Adipocyte (in vitro differentiated cells): Measurements from ENCODE around the gene EFNB1.
A peak's percentile ranks its signal among the peaks of the same experiment; 100 is the strongest.

Source experiments
- DNase-seq: peaks from one replicate; pipeline ENCODE4 v3.0.0-alpha.2; 2015; ENCODE audit warnings: low read depth
- H3K27me3 ChIP-seq: replicated peaks from 2 replicates; pipeline ENCODE4 v1.7.0; 2013; ENCODE audit warnings: mild to moderate bottlenecking, low read length, moderate library complexity; ENCODE audit not compliant: control insufficient read depth, insufficient read depth
- H3K36me3 ChIP-seq: 2 replicates; pipeline ENCODE4 v1.7.0; 2013; ENCODE audit warnings: low read length, mild to moderate bottlenecking, moderate library complexity; ENCODE audit not compliant: control insufficient read depth, insufficient read depth, severe bottlenecking
- H3K4me1 ChIP-seq: 2 replicates; pipeline ENCODE4 v1.7.0; 2013; ENCODE audit warnings: mild to moderate bottlenecking, low read length, moderate library complexity; ENCODE audit not compliant: control insufficient read depth, insufficient read depth
- H3K4me3 ChIP-seq: 2 replicates; pipeline ENCODE4 v1.7.0; 2013; ENCODE audit warnings: mild to moderate bottlenecking, low read length, moderate library complexity
- H3K9ac ChIP-seq: 2 replicates; pipeline ENCODE4 v1.7.0; 2013; ENCODE audit warnings: mild to moderate bottlenecking, low read length, moderate library complexity
- H3K9me3 ChIP-seq: 2 replicates; pipeline ENCODE4 v1.7.0; 2013; ENCODE audit warnings: mild to moderate bottlenecking, low read length, moderate library complexity; ENCODE audit not compliant: control insufficient read depth

The EFNB1 gene

DNA sequence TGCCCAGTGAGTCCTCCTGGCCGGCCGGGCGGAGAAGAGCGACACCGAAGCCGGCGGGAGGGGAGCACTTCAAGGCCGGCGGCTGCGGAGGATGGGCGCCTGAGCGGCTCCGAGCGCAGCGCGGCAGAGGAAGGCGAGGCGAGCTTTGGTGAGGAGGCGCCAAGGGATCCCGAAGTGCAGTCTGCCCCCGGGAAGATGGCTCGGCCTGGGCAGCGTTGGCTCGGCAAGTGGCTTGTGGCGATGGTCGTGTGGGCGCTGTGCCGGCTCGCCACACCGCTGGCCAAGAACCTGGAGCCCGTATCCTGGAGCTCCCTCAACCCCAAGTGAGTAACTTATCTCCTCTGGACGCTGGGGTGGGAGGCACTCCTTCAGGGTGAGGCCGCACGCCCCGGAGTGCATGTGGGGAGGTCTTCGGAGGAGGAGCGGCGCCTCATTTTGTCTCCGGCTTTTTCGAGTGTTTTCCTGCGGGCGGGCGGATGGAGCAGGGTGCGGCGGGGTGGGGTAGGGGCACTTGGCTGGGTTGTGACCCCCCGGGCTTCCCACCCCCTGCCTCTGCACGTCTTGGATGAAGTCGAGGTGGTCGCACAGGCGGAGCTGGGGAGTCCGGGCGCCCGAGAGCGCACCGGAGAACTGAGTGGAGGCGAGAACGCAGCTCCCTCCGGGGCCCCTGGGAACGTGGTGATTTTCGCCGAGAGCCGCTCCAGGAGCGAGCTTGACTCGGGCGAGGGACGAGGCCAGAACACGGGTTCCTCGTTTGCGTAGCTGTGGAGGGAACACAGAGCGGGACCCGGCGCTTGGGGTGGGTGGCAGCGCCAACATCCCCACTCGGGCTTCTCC lies 979 bp downstream of the EFNB1 start:
- Histone ChIP-seq H3K4me1 (no peaks in the 10 kb centered on the region), H3K9me3 (no peaks in the 10 kb centered on the region), H3K27me3 (peaks cover 17% of the 10 kb centered on the region), H3K9ac (peak overlapping the region; percentile 90), H3K36me3 (no peaks in the 10 kb centered on the region), H3K4me3 (peak overlapping the region; percentile 78)
- DNase-seq = peak; percentile 65

DNA sequence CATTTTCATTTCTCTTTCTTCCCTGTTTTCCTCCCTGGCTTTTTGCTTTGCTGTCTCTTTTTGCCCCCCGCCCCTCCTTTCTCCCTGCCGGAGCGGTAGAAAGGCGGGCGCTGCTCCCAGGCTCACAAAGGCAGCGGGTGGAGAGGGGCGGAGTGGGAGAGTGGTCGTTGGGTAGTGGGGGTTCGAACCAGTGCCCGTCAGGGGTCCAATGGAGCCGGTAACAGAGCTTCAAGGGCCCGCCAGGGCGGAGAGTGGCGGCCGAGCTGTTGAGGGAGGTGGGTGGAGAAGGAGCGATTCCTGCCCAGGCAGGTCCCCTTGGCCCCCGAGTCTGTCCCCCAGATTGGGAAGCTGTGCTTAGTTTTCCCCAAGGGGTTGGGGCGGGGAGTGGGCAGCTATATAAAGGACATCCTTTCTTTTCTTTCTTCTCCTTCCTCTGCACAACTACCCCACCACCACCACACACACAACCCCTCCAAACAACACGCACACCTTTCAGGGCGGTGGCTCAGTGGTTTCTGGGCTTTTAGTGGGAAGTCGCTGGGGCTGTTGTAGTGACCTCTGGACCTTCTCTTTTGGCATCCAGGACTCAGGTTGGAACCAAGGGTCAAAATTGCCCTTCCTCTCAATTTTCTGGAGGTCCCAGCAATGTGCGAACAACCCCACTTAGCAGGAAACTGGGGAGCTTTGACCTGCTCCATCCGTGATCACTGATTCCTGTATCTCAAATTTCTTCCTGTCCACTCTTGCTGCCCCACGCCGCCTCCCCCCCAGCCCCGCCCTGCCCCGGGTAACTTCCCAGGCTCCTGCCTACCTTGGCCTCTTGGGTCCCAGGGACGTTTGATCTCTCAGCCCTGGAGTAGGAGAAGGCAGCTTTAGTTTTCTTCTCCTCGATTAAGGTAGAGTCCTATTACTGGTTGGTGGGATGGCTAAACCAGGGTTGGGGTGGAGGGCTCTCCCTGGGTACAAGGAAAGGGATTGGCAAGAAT lies 1.9 kb downstream of the EFNB1 start:
- Histone ChIP-seq H3K9me3 (no peaks in the 10 kb centered on the region), H3K9ac (peak overlapping the region; percentile 90), H3K36me3 (no peaks in the 10 kb centered on the region), H3K27me3 (peaks cover 10% of the 10 kb centered on the region), H3K4me3 (peak overlapping the region; percentile 78), H3K4me1 (no peaks in the 10 kb centered on the region)
- DNase-seq = peak; percentile 25

GRCh38 chrX:68831405-68832100 lies 2.7 kb downstream of the EFNB1 start:
- Histone ChIP-seq H3K27me3 (peaks cover 6% of the 10 kb centered on the region), H3K4me3 (peak overlapping the region; percentile 78), H3K9ac (peak overlapping the region; percentile 90), H3K9me3 (peaks cover 6% of the 10 kb centered on the region), H3K4me1 (no peaks in the 10 kb centered on the region), H3K36me3 (no peaks in the 10 kb centered on the region)
- peak; percentile 19 for DNase-seq

DNA sequence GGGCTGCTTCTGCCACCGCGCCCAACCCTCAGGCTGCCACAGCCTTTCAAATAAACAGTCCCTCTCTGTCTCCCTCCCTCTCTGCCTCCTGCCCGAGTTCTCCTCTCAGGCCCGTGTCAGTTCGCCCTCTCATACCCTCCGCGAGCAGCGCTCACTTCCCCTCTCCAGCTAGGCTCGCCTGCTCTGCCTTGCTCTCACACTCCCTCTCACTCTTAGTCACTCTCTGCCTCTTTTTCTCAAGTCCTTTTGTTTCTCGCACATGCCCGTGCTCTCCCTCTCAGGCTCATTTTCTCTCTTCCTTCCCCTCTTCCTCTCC lies 3.2 kb downstream of the EFNB1 start:
- peak; percentile 84 for DNase-seq
- H3K36me3 ChIP-seq = no peaks in the 10 kb centered on the region
- H3K4me3 ChIP-seq = peak overlapping the region; percentile 78
- no peaks in the 10 kb centered on the region for H3K4me1 ChIP-seq
- peak overlapping the region; percentile 90 for H3K9ac ChIP-seq
- H3K27me3 ChIP-seq = peaks cover 3% of the 10 kb centered on the region
- peaks cover 6% of the 10 kb centered on the region for H3K9me3 ChIP-seq

GRCh38 chrX:68832516-68833447 lies 4.0 kb downstream of the EFNB1 start:
- H3K4me3 ChIP-seq = peak overlapping the region; percentile 78

DNA sequence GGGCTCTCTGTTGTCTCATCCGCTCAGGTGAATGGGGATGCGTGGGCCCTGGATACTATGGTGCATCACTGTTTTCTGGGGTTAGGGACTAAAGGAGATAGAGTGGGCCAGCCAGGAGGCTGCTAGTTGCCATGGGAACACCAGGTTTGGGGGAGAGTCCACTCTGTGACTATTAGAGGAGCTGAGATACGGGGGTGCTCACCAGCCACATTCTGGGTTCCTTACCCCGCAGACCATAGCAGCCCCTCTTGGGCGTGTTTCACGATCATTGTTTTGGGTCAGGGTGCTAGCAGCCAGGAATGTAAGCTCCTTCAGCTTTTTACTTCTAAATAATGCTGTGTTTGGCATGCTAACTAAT lies 4.6 kb downstream of the EFNB1 start:
- Histone ChIP-seq H3K9me3 (peaks cover 6% of the 10 kb centered on the region), H3K27me3 (no peaks in the 10 kb centered on the region), H3K4me3 (no peak overlapping the region), H3K9ac (no peak overlapping the region), H3K4me1 (no peaks in the 10 kb centered on the region), H3K36me3 (no peaks in the 10 kb centered on the region)
- DNase-seq = no peak

More at GRCh38 chrX:68832516-68833447, 4.0 kb downstream of the EFNB1 start:
- Histone ChIP-seq H3K27me3 (no peaks in the 10 kb centered on the region), H3K4me1 (no peaks in the 10 kb centered on the region), H3K9ac (peak overlapping the region; percentile 90), H3K9me3 (peaks cover 6% of the 10 kb centered on the region), H3K36me3 (no peaks in the 10 kb centered on the region)
- DNase-seq = no peak

DNA sequence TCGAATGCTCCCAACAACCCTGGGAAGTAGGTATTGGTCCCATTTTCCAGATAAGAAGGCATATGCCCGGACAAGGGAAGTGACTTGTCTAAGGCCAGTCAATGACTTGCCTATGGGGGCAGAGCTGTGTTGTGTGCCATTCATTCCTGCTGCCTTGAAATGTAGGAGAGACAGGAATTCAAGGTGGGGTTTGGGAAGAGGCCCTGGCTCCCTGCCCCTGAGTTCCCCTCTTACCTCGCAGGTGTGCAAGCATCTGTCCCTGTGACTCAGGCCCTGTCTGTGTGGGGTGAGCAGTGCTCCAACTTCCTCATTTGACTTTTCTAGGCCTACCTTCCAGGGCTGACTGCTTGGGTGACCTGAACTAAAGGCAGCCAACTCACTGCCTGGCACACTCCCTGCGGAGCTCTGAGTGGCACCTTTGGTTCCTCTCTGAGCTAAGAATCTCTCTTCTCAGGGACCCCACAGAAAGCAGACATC lies 5.1 kb downstream of the EFNB1 start:
- no peak for DNase-seq
- Histone ChIP-seq H3K4me1 (no peaks in the 10 kb centered on the region), H3K27me3 (no peaks in the 10 kb centered on the region), H3K36me3 (peaks cover 3% of the 10 kb centered on the region), H3K9ac (no peak overlapping the region), H3K4me3 (no peak overlapping the region), H3K9me3 (peaks cover 6% of the 10 kb centered on the region)

DNA sequence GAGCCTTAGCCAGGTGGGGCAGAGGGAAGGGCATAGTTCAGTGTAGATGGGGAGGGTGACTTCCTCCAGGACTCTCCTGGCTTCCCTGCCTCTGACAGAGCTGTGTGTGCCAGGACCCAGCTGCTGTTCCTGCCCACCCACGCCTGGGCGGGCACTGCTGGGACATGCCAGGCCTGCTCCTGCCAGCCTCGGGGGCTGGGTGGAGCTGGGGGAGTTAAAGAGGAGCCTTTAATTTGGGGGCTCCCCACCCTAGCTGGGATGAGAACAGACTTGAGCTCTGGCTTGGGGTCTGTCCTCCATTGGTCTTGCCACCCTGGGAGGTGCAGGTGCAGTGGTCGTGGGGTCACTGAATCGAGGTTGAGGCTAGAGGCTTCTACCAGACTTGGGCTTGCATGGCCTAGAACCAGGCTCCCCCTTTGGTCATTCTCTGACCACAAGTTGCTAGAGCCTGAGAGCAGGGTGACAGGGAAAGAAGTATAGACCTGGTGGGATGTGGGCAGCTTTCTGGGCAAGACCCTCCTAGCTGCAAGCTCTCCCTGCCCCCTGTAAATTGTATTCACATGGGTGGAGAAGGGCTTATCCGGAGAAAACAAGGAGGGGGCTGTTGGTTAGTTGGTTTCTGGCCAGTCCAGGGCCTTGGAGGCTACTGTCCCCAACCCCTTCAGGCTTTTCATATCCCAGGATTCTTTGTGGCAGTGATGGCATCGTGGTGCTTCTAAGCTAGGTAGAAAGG lies 5.7 kb downstream of the EFNB1 start:
- H3K27me3 ChIP-seq = no peaks in the 10 kb centered on the region
- H3K4me1 ChIP-seq = no peaks in the 10 kb centered on the region
- no peak overlapping the region for H3K9ac ChIP-seq
- H3K36me3 ChIP-seq = peaks cover 9% of the 10 kb centered on the region
- peaks cover 6% of the 10 kb centered on the region for H3K9me3 ChIP-seq
- no peak overlapping the region for H3K4me3 ChIP-seq
- DNase-seq = no peak

- DNase-seq = no peak
- peaks cover 3% of the 10 kb centered on the region for H3K27me3 ChIP-seq
- H3K9me3 ChIP-seq = peaks cover 6% of the 10 kb centered on the region
- H3K9ac ChIP-seq = no peak overlapping the region
- H3K4me3 ChIP-seq = no peak overlapping the region
- peaks cover 15% of the 10 kb centered on the region for H3K36me3 ChIP-seq
- H3K4me1 ChIP-seq = no peaks in the 10 kb centered on the region
Measured at GRCh38 chrX:68835104-68835442, 6.3 kb downstream of the EFNB1 start.

DNA sequence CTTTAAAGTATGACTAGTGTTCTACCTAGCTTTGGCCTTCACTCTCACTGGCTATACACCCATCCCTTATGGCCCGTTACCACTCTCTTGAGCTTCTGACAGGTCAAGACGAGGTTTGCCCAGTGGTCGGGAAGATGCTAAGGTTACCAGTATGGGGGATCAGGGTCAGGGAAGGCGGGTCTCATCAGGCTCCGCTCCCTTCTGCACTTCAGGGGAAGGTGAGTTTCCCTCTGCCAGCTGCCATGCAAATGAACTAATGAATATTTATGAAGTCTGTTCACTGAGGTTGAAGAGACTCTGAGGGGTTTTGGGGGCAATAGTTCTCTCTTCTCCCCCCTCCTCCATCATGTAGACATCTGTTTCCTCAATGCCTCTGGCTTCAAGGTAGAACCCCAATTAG lies 6.6 kb downstream of the EFNB1 start:
- H3K4me1 ChIP-seq = no peaks in the 10 kb centered on the region
- no peak for DNase-seq
- peaks cover 3% of the 10 kb centered on the region for H3K27me3 ChIP-seq
- H3K36me3 ChIP-seq = peaks cover 19% of the 10 kb centered on the region
- H3K9ac ChIP-seq = no peak overlapping the region
- no peak overlapping the region for H3K4me3 ChIP-seq
- peaks cover 6% of the 10 kb centered on the region for H3K9me3 ChIP-seq
